SK-N-SH treated with all-trans-retinoic acid at 6 μM for 48 hours (cell line): Measurements from ENCODE around the gene KLHL15.

Experiments used
- ATAC-seq: fragments of 200-7000 bp; cut with Tn5 transposase; 3 replicates; pipeline ENCODE4 v1.9.1; 2020; ENCODE audit warnings: mild to moderate bottlenecking, moderate library complexity
- BACH2 ChIP-seq: fragments of 250-450 bp; sonication (Bioruptor Pico); IDR thresholded peaks from 2 replicates; pipeline ENCODE4 v1.9.0; 2021; ENCODE audit warnings: mild to moderate bottlenecking, borderline replicate concordance
- CREB5 ChIP-seq: fragments of 250-450 bp; sonication (Bioruptor Pico); IDR thresholded peaks from 2 replicates; pipeline ENCODE4 v1.5.1; 2020; ENCODE audit warnings: low read depth, mild to moderate bottlenecking, moderate library complexity
- CSRNP3 ChIP-seq: fragments of 250-450 bp; sonication (Bioruptor Pico); IDR thresholded peaks from 2 replicates; pipeline ENCODE4 v1.5.1; 2021; ENCODE audit warnings: mild to moderate bottlenecking, moderate library complexity
- GLIS3 ChIP-seq: fragments of 250-450 bp; sonication (Bioruptor Pico); IDR thresholded peaks from 2 replicates; pipeline ENCODE4 v1.5.0; 2020; ENCODE audit warnings: mild to moderate bottlenecking, moderate library complexity
- ISL1 ChIP-seq: fragments of 250-450 bp; sonication (Bioruptor Pico); IDR thresholded peaks from 2 replicates; pipeline ENCODE4 v2.1.2; 2022; ENCODE audit warnings: mild to moderate bottlenecking, moderate library complexity
- OSR1 ChIP-seq: fragments of 250-450 bp; sonication (Bioruptor Pico); IDR thresholded peaks from 2 replicates; pipeline ENCODE4 v1.8.0; 2022; ENCODE audit warnings: moderate library complexity, mild to moderate bottlenecking, inconsistent platforms
- PATZ1 ChIP-seq: fragments of 250-450 bp; sonication (Bioruptor Pico); IDR thresholded peaks from 2 replicates; pipeline ENCODE4 v1.8.0; 2020; ENCODE audit warnings: mild to moderate bottlenecking, moderate library complexity, borderline replicate concordance
- POU6F1 ChIP-seq: fragments of 250-450 bp; sonication (Bioruptor Pico); IDR thresholded peaks from 2 replicates; pipeline ENCODE4 v1.8.0; 2021; ENCODE audit warnings: low read depth, mild to moderate bottlenecking, moderate library complexity, borderline replicate concordance
- PPARA ChIP-seq: fragments of 250-450 bp; sonication (Bioruptor Pico); IDR thresholded peaks from 2 replicates; pipeline ENCODE4 v1.5.0; 2020; ENCODE audit warnings: mild to moderate bottlenecking, borderline replicate concordance
- SNAI2 ChIP-seq: fragments of 250-450 bp; sonication (Bioruptor Pico); IDR thresholded peaks from 2 replicates; pipeline ENCODE4 v1.5.0; 2020; ENCODE audit warnings: mild to moderate bottlenecking, moderate library complexity
- TCF4 ChIP-seq: fragments of 250-450 bp; sonication (Bioruptor Pico); IDR thresholded peaks from 2 replicates; pipeline ENCODE4 v1.8.0; 2021; ENCODE audit warnings: mild to moderate bottlenecking, moderate library complexity, borderline replicate concordance
- TOX ChIP-seq: fragments of 250-450 bp; sonication (Bioruptor Pico); IDR thresholded peaks from 2 replicates; pipeline ENCODE4 v1.8.0; 2021; ENCODE audit warnings: mild to moderate bottlenecking, moderate library complexity, borderline replicate concordance
- TSHZ2 ChIP-seq: fragments of 250-450 bp; sonication (Bioruptor Pico); IDR thresholded peaks from 2 replicates; pipeline ENCODE4 v1.5.0; 2020; ENCODE audit warnings: mild to moderate bottlenecking, moderate library complexity
- ZC3H10 ChIP-seq: fragments of 250-450 bp; sonication (Bioruptor Pico); IDR thresholded peaks from 2 replicates; pipeline ENCODE4 v1.5.1; 2021; ENCODE audit warnings: mild to moderate bottlenecking, moderate library complexity
- ZFP30 ChIP-seq: fragments of 450-650 bp; formaldehyde crosslinking; IDR thresholded peaks from 2 replicates; pipeline ENCODE4 v1.5.0; 2022; ENCODE audit warnings: mild to moderate bottlenecking, moderate library complexity
- ZNF565 ChIP-seq: fragments of 450-650 bp; formaldehyde crosslinking; conservative IDR thresholded peaks from 2 replicates; pipeline ENCODE4 v1.5.0; 2020; ENCODE audit warnings: low read depth, mild to moderate bottlenecking, moderate library complexity
- ZNF70 ChIP-seq: fragments of 450-650 bp; formaldehyde crosslinking; IDR thresholded peaks from 2 replicates; pipeline ENCODE4 v1.5.0; 2020; ENCODE audit warnings: mild to moderate bottlenecking, moderate library complexity
- ZNF8 ChIP-seq: fragments of 450-650 bp; formaldehyde crosslinking; IDR thresholded peaks from 2 replicates; pipeline ENCODE4 v1.5.0; 2020; ENCODE audit warnings: mild to moderate bottlenecking, moderate library complexity

KLHL15 gene

GRCh38 chrX:23959781-23960180 is 67.2 kb downstream of the KLHL15 start:
- TF ChIP-seq TSHZ2 (CRISPR knock-in tag) (no peak), ZNF70 (CRISPR knock-in tag) (no peak), SNAI2 (CRISPR knock-in tag) (no peak), PPARA (CRISPR knock-in tag) (no peak), POU6F1 (CRISPR knock-in tag) (no peak), CREB5 (CRISPR knock-in tag) (no peak), BACH2 (CRISPR knock-in tag) (no peak), GLIS3 (CRISPR knock-in tag) (no peak), ZNF8 (no peak), ZNF565 (CRISPR knock-in tag) (no peak), ISL1 (no peak), CSRNP3 (CRISPR knock-in tag) (no peak), TOX (CRISPR knock-in tag) (no peak), ZC3H10 (CRISPR knock-in tag) (no peak), TCF4 (CRISPR knock-in tag) (no peak), PATZ1 (CRISPR knock-in tag) (no peak), OSR1 (CRISPR knock-in tag) (no peak), ZFP30 (CRISPR knock-in tag) (no peak)
- TF ChIP-seq, all 23 proteins: peak for 0
- no peak for ATAC-seq

GRCh38 chrX:23954396-23954795 is 72.6 kb downstream of the KLHL15 start:
- TF ChIP-seq CSRNP3 (CRISPR knock-in tag) (no peak), ZNF8 (no peak), PATZ1 (CRISPR knock-in tag) (no peak), ZC3H10 (CRISPR knock-in tag) (no peak), SNAI2 (CRISPR knock-in tag) (no peak), TCF4 (CRISPR knock-in tag) (no peak), POU6F1 (CRISPR knock-in tag) (no peak)
- no peak for ATAC-seq
